Stomach (tissue), 4 donors: Measurements from ENCODE around the gene SPARCL1.
"Not testable (repeated sequence)": the region's sequence is repeated elsewhere in the genome, so short reads cannot be mapped to it uniquely, and the experiment has no call there.

Experiments used
- CTCF ChIP-seq, 7 experiments: fragments of 450-650 bp in 4 of 7; fragments of 200-600 bp in 3 of 7; sonication (generic) in 3 of 7; IDR thresholded peaks; one replicate each; pipeline ENCODE4 v1.5.1; 2016 to 2019; ENCODE audit warnings: antibody characterized with exemption in 7 of 7, control low read depth in 2 of 7, mild to moderate bottlenecking in 1 of 7
- EP300 ChIP-seq: sonication (generic); formaldehyde crosslinking; IDR thresholded peaks from one replicate; pipeline ENCODE4 v1.6.1; 2017; ENCODE audit warnings: antibody characterized with exemption
- POLR2AphosphoS5 ChIP-seq, 3 donors: sonication (generic); formaldehyde crosslinking; IDR thresholded peaks; one replicate each; pipeline ENCODE4 v1.6.1; 2016; ENCODE audit warnings: antibody characterized with exemption in 3 of 3

DNA sequence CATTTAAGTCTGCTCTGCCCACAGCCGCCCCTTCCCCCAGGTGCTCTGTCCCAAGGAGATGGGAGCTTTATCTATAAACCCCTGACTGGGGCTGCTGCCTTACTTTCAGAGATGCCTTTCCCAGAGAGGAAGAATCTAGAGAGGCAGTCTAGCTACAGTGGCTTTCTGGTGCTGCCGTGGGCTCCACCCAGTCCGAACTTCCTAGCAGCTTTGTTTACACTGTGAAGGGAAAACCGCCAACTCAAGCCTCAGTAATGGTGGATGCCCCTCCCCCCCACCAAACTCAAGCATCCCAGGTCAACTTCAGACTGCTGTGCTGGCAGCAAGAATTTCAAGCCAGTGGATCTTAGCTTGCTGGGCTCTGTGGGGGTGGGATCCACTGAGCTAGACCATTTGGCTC lies 40.5 kb downstream of the SPARCL1 start:
- TF ChIP-seq CTCF (IDR thresholded peaks at IDR 0.05); EP300; POLR2AphosphoS5 (IDR thresholded peaks at IDR 0.05): not testable (repeated sequence)
